K562 (cell line): ENCODE data around the gene NPFF. TPM values are rescaled to one million over a fixed set of nuclear protein-coding genes. Genes with fewer than 3 reads are reported as not detected.
A peak's percentile ranks its signal among the peaks of the same experiment; 100 is the strongest.

Experiments
- BMI1 ChIP-seq: fragments of 150-350 bp; IDR thresholded peaks from 2 replicates; pipeline ENCODE4 v1.6.1; 2014; ENCODE audit warnings: low read length
- CREB1 ChIP-seq, 2 experiments: sonication (generic) in 1 of 2; formaldehyde crosslinking in 1 of 2; IDR thresholded peaks; 2 replicates each; pipeline versions ENCODE4 v1.6.1 to v1.8.0; 2012 to 2022; ENCODE audit warnings: inconsistent platforms in 1 of 2, mild to moderate bottlenecking in 1 of 2, missing genetic modification reagents in 1 of 2, moderate library complexity in 1 of 2
- DACH1 ChIP-seq: fragments of 450-650 bp; IDR thresholded peaks from 2 replicates; pipeline ENCODE4 v1.6.1; 2018; ENCODE audit not compliant: partially characterized antibody
- FOXK2 ChIP-seq, 2 experiments: fragments of 450-650 bp; IDR thresholded peaks in 1 of 2; conservative IDR thresholded peaks in 1 of 2; 2 replicates each; pipeline ENCODE4 v1.6.1; 2016; ENCODE audit warnings: low read depth in 2 of 2, mild to moderate bottlenecking in 1 of 2
- GABPA ChIP-seq: fragments of 200-800 bp; sonication (Bioruptor generic); conservative IDR thresholded peaks from 2 replicates; pipeline ENCODE4 v1.6.1; 2016; ENCODE audit warnings: low read depth, missing genetic modification characterization, missing compliant biosample characterization
- L3MBTL2 ChIP-seq: fragments of 450-650 bp; IDR thresholded peaks from 2 replicates; pipeline ENCODE4 v1.6.1; 2016; ENCODE audit warnings: mild to moderate bottlenecking, moderate library complexity
- MXI1 ChIP-seq: IDR thresholded peaks from 2 replicates; pipeline ENCODE4 v1.6.1; 2011; ENCODE audit warnings: low read depth, mild to moderate bottlenecking, improper control_type of control experiment, low read length
- POLR2AphosphoS5 ChIP-seq: IDR thresholded peaks from 2 replicates; pipeline ENCODE4 v1.6.1; 2011; ENCODE audit warnings: mild to moderate bottlenecking, low read depth, low read length, moderate library complexity; ENCODE audit not compliant: control insufficient read depth, insufficient read depth
- SIN3A ChIP-seq, 2 experiments: fragments of 150-350 bp in 1 of 2; IDR thresholded peaks; 2 replicates each; pipeline ENCODE4 v1.6.1; 2011 to 2016; ENCODE audit warnings: borderline replicate concordance in 2 of 2, low read depth in 2 of 2, low read length in 2 of 2, mild to moderate bottlenecking in 2 of 2, moderate library complexity in 2 of 2; ENCODE audit not compliant: control insufficient read depth in 1 of 2
- TFE3 ChIP-seq: fragments of 450-650 bp; formaldehyde crosslinking; IDR thresholded peaks from 2 replicates; pipeline ENCODE4 v1.4.0; 2020; ENCODE audit warnings: mild to moderate bottlenecking, mixed read lengths
- ZFX ChIP-seq: sonication (generic); formaldehyde crosslinking; IDR thresholded peaks from 2 replicates; pipeline ENCODE4 v1.8.0; 2022; ENCODE audit warnings: mild to moderate bottlenecking, missing genetic modification reagents, moderate library complexity
- polyA plus RNA-seq, 8 experiments: library from polyadenylated mRNA; depleted of rRNA in 4 of 8; stranded (reverse) in 5 of 8; unstranded in 3 of 8; fragments of >200 nt; fragmentation: Nextera tagmentation in 2 of 8; fragmentation: Illumina TruSeq in 1 of 8; extraction: Ambion mirVana in 2 of 8; extraction: Trizol in 1 of 8; gene quantifications; 2 replicates each; pipeline versions ENCODE4 v1.2.1 to v1.2.3, GENCODE V29; 2011 to 2014; ENCODE audit warnings: inconsistent platforms in 1 of 8, missing spikeins in 1 of 8
- total RNA-seq, 7 experiments: library from RNA; depleted of rRNA in 6 of 7; stranded (reverse); fragments of >200 nt in 6 of 7; fragmentation: Illumina TruSeq in 2 of 7; extraction: Trizol in 2 of 7; gene quantifications; 2 replicates each; pipeline versions ENCODE4 v1.2.1 to v1.2.3, GENCODE V29; 2011 to 2021; ENCODE audit warnings: low replicate concordance in 1 of 7
- TF ChIP-seq, protein P1 (sequence below): fragments of 200-600 bp; sonication (generic); IDR thresholded peaks from one replicate; pipeline ENCODE4 v1.6.1; 2012; ENCODE audit warnings: mild to moderate bottlenecking, low read depth, low read length, inconsistent platforms

The NPFF gene
- total and polyA plus RNA-seq, 9 of the 15 experiments (the other 6 are each of a cell fraction or from before 2014, with no cell fraction given): 0.15 to 1.2 (median 0.55) TPM; not detected in 6

DNA sequence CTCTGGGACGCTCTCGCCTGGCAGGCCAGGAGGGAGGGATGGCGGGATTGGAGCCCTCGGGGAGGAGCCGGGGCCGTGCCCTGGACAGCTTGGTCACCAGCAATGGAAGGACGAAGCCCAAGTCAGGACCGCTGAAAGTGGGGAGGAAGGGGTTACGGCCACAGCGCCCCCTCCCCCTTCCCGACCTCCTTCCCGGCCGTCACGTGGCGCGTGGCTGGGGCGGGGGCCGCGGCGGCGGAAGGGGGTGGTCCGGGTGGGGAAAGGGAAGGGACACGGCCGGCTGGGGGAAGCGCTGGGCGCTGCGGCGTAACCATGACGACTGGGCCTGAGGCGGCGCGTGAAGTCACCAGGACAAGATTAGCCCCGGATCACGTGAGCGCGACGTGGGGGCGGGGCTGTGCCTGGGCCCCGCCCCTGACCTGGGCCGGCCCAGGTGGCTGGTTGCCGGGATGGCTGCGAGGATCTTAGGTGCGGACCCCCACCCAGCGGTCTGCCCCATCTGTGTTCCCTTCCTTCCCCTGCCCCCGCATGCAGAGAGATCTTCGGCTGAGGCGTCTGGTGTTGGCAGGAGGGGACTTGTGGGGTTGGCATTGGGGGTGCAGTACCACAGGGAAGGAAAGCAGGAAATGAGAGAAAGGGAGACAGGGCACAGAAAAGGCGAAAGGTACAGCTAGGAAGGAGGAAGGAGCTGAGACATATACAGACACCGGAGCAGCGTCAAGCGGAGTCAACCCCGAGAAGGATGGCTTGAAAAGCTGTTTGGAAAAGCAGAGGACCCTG is 14.3 kb downstream of the NPFF start (continued):
- TF ChIP-seq TFE3 (CRISPR knock-in tag): peak; percentile 97
- peak in 1 of 2 experiments; percentile 91; a peak in 2 of 4 replicates for TF ChIP-seq SIN3A (IDR thresholded peaks at IDR 0.05; ENCODE audit: borderline replicate concordance in 2 of 2, control insufficient read depth in 1 of 2, low read depth in 2 of 2, low read length in 2 of 2)
- TF ChIP-seq L3MBTL2: peak; percentile 62
- TF ChIP-seq GABPA (tag): peak; percentile 30; the same call in 1 of the 2 replicates
- peak; percentile 57; the same call in 1 of the 2 replicates for TF ChIP-seq CREB1 (IDR thresholded peaks at IDR 0.05)
- TF ChIP-seq CREB1 (CRISPR knock-in tag; IDR thresholded peaks at IDR 0.05): peak; percentile 21; the same call in 1 of the 2 replicates
- TF ChIP-seq FOXK2 (conservative IDR thresholded peaks at IDR 0.05 in 1 of 2, IDR thresholded peaks at IDR 0.05 in 1 of 2; ENCODE audit: low read depth in 2 of 2): peak in 1 of 2 experiments; percentile 39; a peak in 1 of 4 replicates
- TF ChIP-seq DACH1: peak; percentile 26
- TF ChIP-seq, protein P1, sequence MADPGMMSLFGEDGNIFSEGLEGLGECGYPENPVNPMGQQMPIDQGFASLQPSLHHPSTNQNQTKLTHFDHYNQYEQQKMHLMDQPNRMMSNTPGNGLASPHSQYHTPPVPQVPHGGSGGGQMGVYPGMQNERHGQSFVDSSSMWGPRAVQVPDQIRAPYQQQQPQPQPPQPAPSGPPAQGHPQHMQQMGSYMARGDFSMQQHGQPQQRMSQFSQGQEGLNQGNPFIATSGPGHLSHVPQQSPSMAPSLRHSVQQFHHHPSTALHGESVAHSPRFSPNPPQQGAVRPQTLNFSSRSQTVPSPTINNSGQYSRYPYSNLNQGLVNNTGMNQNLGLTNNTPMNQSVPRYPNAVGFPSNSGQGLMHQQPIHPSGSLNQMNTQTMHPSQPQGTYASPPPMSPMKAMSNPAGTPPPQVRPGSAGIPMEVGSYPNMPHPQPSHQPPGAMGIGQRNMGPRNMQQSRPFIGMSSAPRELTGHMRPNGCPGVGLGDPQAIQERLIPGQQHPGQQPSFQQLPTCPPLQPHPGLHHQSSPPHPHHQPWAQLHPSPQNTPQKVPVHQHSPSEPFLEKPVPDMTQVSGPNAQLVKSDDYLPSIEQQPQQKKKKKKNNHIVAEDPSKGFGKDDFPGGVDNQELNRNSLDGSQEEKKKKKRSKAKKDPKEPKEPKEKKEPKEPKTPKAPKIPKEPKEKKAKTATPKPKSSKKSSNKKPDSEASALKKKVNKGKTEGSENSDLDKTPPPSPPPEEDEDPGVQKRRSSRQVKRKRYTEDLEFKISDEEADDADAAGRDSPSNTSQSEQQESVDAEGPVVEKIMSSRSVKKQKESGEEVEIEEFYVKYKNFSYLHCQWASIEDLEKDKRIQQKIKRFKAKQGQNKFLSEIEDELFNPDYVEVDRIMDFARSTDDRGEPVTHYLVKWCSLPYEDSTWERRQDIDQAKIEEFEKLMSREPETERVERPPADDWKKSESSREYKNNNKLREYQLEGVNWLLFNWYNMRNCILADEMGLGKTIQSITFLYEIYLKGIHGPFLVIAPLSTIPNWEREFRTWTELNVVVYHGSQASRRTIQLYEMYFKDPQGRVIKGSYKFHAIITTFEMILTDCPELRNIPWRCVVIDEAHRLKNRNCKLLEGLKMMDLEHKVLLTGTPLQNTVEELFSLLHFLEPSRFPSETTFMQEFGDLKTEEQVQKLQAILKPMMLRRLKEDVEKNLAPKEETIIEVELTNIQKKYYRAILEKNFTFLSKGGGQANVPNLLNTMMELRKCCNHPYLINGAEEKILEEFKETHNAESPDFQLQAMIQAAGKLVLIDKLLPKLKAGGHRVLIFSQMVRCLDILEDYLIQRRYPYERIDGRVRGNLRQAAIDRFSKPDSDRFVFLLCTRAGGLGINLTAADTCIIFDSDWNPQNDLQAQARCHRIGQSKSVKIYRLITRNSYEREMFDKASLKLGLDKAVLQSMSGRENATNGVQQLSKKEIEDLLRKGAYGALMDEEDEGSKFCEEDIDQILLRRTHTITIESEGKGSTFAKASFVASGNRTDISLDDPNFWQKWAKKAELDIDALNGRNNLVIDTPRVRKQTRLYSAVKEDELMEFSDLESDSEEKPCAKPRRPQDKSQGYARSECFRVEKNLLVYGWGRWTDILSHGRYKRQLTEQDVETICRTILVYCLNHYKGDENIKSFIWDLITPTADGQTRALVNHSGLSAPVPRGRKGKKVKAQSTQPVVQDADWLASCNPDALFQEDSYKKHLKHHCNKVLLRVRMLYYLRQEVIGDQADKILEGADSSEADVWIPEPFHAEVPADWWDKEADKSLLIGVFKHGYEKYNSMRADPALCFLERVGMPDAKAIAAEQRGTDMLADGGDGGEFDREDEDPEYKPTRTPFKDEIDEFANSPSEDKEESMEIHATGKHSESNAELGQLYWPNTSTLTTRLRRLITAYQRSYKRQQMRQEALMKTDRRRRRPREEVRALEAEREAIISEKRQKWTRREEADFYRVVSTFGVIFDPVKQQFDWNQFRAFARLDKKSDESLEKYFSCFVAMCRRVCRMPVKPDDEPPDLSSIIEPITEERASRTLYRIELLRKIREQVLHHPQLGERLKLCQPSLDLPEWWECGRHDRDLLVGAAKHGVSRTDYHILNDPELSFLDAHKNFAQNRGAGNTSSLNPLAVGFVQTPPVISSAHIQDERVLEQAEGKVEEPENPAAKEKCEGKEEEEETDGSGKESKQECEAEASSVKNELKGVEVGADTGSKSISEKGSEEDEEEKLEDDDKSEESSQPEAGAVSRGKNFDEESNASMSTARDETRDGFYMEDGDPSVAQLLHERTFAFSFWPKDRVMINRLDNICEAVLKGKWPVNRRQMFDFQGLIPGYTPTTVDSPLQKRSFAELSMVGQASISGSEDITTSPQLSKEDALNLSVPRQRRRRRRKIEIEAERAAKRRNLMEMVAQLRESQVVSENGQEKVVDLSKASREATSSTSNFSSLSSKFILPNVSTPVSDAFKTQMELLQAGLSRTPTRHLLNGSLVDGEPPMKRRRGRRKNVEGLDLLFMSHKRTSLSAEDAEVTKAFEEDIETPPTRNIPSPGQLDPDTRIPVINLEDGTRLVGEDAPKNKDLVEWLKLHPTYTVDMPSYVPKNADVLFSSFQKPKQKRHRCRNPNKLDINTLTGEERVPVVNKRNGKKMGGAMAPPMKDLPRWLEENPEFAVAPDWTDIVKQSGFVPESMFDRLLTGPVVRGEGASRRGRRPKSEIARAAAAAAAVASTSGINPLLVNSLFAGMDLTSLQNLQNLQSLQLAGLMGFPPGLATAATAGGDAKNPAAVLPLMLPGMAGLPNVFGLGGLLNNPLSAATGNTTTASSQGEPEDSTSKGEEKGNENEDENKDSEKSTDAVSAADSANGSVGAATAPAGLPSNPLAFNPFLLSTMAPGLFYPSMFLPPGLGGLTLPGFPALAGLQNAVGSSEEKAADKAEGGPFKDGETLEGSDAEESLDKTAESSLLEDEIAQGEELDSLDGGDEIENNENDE: no peak
- TF ChIP-seq ZFX (CRISPR knock-in tag): peak; percentile 38; the same call in 1 of the 2 replicates
- peak; percentile 48; the same call in 1 of the 2 replicates for TF ChIP-seq POLR2AphosphoS5
- TF ChIP-seq BMI1: peak; percentile 82
- TF ChIP-seq MXI1: peak; percentile 91
